Spinal cord (tissue), 10 donors: ENCODE measurements around the gene AKT3. TPM values are rescaled to one million over a fixed set of nuclear protein-coding genes. Genes with fewer than 3 reads are reported as not detected.
A peak's percentile ranks its signal among the peaks of the same experiment; 100 is the strongest.

Experiments used
- DNase-seq, 6 donors: peaks; one replicate each; pipeline versions ENCODE4 v3.0.0 to v3.0.0-alpha.2; 2013 to 2015; ENCODE audit warnings: low spot score in 6 of 6, low read depth in 4 of 6
- H3K27ac ChIP-seq: one replicate; pipeline ENCODE4 v1.5.1; 2013; ENCODE audit warnings: low read depth, low read length, control low read depth
- H3K27me3 ChIP-seq: one replicate; pipeline ENCODE4 v1.6.1; 2013; ENCODE audit warnings: low read length; ENCODE audit not compliant: control insufficient read depth, insufficient read depth
- H3K36me3 ChIP-seq: one replicate; pipeline ENCODE4 v1.6.1; 2013; ENCODE audit warnings: low read length; ENCODE audit not compliant: control insufficient read depth, insufficient read depth
- H3K4me1 ChIP-seq: one replicate; pipeline ENCODE4 v1.6.1; 2013; ENCODE audit warnings: low read length; ENCODE audit not compliant: control insufficient read depth, insufficient read depth
- H3K4me3 ChIP-seq: one replicate; pipeline ENCODE4 v1.5.1; 2013; ENCODE audit warnings: low read depth, low read length, control low read depth
- H3K9me3 ChIP-seq: one replicate; pipeline ENCODE4 v1.6.1; 2013; ENCODE audit warnings: low read length; ENCODE audit not compliant: control insufficient read depth, insufficient read depth
- WGBS: methylation state at CpG from one replicate; pipeline ENCODE4 v1.1.5; 2013; ENCODE audit warnings: missing lambda C conversion rate; ENCODE audit not compliant: insufficient coverage; 5-methylcytosine and 5-hydroxymethylcytosine counted together
- polyA plus RNA-seq, 2 donors: library from polyadenylated mRNA; unstranded; fragments of 120-200 nt; gene quantifications; one replicate each; pipeline ENCODE4 v1.2.1, GENCODE V29; 2013; ENCODE audit not compliant: insufficient read length in 2 of 2
- total RNA-seq, 2 donors: library from RNA; depleted of rRNA in 1 of 2; stranded (reverse); fragments of 120-200 nt in 1 of 2; fragments of >200 nt in 1 of 2; gene quantifications; one replicate each; pipeline versions ENCODE4 v1.2.3 to v1.2.4, GENCODE V29; 2013 to 2014
- donor health status: healthy.

Gene AKT3
- total and polyA plus RNA-seq, 4 donors, result 53.8 to 127 (median 77.4) TPM

DNA sequence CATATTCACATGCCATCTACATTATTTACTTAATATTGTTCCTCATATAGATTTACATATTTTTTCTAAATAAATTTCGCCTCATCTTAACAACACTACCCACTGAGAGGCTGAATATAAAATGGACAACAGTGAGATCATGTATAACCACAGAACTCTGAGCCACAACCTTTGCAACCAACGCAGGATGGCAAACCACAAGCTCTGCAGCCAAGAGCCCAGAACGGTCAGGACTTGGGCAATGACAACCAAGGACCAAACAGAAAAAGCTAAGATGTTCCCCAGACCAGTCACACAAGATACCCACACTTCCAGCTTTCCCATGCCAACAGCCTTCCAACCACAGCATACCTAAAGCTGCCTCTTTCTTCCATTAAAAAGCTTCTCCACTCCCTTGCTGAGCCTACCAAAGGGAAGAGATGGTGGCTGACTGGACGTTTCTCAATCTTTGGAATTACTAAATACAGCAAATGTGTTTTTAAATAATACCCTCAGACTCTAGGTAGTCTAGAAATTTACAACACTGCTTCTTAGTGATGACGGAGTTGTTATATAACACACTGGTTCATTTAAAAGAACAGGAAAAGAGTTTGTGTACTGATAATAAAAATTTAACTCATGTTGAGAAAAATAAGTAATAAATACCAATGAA, 117.9 kb downstream of the AKT3 start:
- 84% methylated on average over 2 of the region's 5 CpGs for WGBS
- DNase-seq, result no peak
- Histone ChIP-seq H3K9me3 (peaks cover 1% of the 10 kb centered on the region), H3K27ac (peak overlapping the region; percentile 68), H3K27me3 (no peaks in the 10 kb centered on the region), H3K36me3 (peaks cover 9% of the 10 kb centered on the region), H3K4me3 (no peak overlapping the region), H3K4me1 (peaks cover 11% of the 10 kb centered on the region)

DNA sequence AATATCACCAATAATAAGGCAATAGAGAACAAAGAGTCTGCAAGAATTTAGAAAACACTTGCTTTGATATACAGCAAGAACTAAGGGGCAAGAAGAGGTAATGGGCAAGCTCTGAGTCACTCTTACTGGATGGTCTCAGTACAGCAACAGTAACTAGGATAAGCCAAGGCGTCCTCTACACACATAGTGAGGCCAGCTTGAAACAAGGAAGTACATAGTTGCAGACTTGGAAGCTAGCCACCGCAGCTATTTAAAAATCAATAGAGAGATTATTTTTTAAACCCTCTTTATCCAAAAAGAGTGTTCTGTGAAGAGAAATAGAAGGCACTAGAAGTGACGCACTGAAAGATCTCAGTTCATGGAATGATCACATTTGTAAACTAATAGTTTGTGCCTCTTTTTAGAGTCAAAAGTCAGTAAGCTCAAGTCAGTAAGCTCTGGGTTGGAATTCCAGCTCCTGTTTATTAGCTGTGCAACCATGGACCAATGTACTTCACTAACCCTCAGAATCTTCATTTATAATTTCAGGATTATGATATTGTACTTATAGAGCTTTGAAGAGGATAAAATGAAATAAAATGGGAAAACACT, 118.6 kb downstream of the AKT3 start:
- Histone ChIP-seq H3K4me1 (peaks cover 11% of the 10 kb centered on the region), H3K36me3 (peaks cover 9% of the 10 kb centered on the region), H3K9me3 (peaks cover 1% of the 10 kb centered on the region), H3K4me3 (no peak overlapping the region), H3K27me3 (no peaks in the 10 kb centered on the region), H3K27ac (peak overlapping the region; percentile 68)
- WGBS, result 70% methylated on average over 2 of the region's 3 CpGs
- peak in 2 of 6 donors; percentile 57 to 70 for DNase-seq

DNA sequence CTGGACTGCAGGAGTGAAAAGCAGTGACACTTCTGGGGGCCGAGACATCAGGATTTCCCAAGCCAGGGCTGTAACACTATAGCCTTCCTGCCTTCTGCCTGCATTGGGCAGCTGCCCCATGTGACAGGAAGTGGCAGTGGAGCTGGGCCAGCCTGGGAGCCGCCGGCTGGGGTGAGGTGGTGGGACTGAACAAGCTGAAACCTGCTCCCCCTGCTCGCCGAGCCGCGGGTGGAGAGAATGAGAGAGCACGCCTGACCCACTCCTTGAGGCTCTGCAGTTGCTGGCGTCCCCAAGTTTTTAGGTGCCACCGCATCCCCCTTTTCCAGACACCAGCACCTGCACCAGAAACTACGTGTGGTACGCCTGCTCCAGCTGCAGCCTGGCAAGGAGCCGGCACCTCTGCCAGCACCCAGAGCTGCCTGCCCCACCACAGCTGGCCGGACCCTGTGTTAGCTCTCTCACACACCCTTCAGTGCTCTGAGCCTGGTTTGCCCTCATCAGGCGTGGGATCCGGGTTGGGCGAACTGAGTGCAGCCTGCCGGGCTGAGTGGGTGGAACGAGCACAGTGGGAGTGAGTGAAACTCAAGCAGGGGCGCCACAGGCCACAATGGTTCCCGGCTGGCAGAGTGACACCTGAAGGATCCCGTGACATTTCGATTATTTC, 119.4 kb downstream of the AKT3 start:
- H3K36me3 ChIP-seq, result peaks cover 9% of the 10 kb centered on the region
- no peak for DNase-seq
- H3K4me1 ChIP-seq, result peaks cover 11% of the 10 kb centered on the region
- H3K9me3 ChIP-seq, result peaks cover 1% of the 10 kb centered on the region
- peak overlapping the region; percentile 68 for H3K27ac ChIP-seq
- no peak overlapping the region for H3K4me3 ChIP-seq
- no peaks in the 10 kb centered on the region for H3K27me3 ChIP-seq
- 96% methylated on average over 17 of the region's 23 CpGs for WGBS

DNA sequence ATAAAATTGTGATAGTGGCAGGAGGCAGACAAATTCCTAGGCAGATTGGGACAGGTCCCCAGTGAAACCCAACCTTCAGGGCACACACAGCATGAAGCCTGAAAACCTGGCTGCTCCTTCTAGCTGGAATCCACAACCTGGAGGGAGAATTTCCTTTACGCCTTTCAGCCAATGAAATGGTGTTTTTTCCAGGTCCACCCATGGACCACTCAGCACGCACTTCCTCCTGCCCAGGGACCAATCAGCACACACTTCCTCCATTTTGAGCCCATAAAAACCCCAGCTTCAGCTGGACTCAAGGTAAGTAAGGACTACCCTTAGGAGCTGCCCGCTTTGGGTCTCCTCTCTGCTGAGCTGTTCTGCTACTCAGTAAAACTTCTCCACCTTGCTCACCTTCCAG, 120.1 kb downstream of the AKT3 start:
- 100% methylated on average over 3 of the region's 3 CpGs for WGBS
- Histone ChIP-seq H3K27ac (no peak overlapping the region), H3K4me3 (no peak overlapping the region)

DNA sequence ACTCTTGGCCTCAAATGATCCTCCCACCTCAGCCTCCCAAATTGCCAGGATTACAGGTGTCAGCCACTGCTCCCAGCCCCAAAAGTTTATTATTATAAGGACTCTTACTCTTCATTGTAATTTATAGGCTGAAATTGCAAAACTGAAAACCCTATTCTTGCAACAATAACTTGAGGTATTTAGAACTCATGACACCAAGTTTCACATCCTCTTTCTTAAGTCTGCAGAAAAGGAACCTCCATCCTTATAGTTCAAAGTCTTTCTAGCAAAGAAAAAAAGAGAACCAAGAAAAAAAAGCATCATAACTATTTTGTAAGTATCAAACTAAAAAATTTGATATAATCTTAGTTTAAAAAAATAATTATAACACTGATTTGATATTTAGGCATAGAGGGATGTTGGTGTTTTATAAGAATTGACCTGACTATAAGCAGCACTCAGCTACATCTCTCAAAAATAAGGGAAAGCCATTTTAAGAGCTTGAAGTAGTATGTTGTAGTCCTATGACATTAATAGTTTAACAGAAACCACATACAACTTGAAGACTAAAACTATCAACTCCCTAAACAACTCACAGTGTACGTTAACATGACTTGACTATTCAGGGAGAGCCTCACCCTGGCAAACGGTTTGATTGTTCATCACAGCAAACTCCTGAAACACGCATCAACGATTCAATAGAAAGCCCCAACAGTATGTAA, 122.4 kb downstream of the AKT3 start:
- peaks cover 9% of the 10 kb centered on the region for H3K36me3 ChIP-seq
- no peak for DNase-seq
- no peak overlapping the region for H3K27ac ChIP-seq
- peaks cover 1% of the 10 kb centered on the region for H3K9me3 ChIP-seq
- H3K27me3 ChIP-seq, result no peaks in the 10 kb centered on the region
- 87% methylated on average over 4 of the region's 4 CpGs for WGBS
- H3K4me1 ChIP-seq, result peaks cover 11% of the 10 kb centered on the region
- no peak overlapping the region for H3K4me3 ChIP-seq

More for the DNA sequence above, 120.1 kb downstream of the AKT3 start:
- Histone ChIP-seq H3K9me3 (peaks cover 1% of the 10 kb centered on the region), H3K4me1 (peaks cover 11% of the 10 kb centered on the region), H3K27me3 (no peaks in the 10 kb centered on the region), H3K36me3 (peaks cover 9% of the 10 kb centered on the region)
- no peak for DNase-seq

DNA sequence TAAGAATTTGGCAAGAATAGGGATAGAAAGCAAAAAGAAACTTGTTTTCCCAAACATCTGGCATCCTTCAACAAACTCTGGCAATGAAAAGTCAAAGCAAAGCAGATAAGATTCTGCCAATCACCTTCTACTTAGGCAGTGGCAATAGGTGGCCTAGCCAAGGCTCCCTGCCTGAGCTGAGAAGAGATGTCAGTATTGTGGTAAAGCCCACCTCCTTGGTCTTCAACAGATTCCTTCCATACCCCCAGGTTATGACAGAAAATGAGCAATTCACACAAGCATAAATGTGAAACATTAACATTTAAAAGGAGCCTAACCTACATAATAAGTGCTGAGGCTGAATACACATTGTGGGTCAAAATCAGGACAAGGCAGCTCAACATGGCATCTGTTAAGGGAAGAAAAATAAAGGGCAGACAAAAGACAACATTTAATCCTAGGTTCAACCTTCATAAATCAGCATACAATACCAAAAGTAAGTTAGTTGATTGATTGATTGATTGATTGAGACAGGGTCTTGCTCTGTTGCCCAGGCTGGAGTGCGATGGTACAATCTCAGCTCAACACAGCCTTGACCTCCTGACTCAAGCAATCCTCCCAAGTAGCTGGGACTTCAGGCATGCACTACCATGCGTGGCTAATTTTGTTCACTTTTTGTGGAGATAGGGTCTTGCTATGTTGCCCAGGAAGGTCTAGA, 123.1 kb downstream of the AKT3 start:
- no peak for DNase-seq
- Histone ChIP-seq H3K4me1 (peaks cover 11% of the 10 kb centered on the region), H3K9me3 (peaks cover 1% of the 10 kb centered on the region), H3K27ac (no peak overlapping the region), H3K4me3 (no peak overlapping the region), H3K36me3 (peaks cover 9% of the 10 kb centered on the region), H3K27me3 (no peaks in the 10 kb centered on the region)
- WGBS, result 100% methylated on average over 1 of the region's 2 CpGs

DNA sequence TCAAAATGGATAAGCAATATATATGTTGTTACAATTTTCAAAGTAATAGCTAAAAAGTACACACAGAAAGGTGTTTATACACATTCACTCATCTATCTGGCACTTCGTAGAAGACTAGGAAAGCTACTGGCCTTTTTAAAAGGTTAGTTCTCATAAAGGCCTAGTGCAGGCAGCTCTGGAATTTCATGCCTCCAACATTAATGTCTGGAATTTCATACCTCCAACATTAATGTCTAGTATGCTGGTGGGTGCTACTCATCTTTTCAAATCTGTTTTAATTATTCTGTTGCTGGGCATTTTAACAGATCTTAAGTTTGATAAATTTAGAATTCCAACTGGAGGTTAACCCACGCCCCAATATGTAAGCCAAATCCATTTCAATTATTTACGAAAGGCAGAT, 124.2 kb downstream of the AKT3 start:
- H3K36me3 ChIP-seq, result peaks cover 8% of the 10 kb centered on the region
- DNase-seq, result no peak
- no CpG with 5 or more reads among the region's 3 CpGs for WGBS
- H3K4me1 ChIP-seq, result peaks cover 8% of the 10 kb centered on the region
- H3K27ac ChIP-seq, result no peak overlapping the region
- no peaks in the 10 kb centered on the region for H3K27me3 ChIP-seq
- no peak overlapping the region for H3K4me3 ChIP-seq
- H3K9me3 ChIP-seq, result peaks cover 1% of the 10 kb centered on the region

DNA sequence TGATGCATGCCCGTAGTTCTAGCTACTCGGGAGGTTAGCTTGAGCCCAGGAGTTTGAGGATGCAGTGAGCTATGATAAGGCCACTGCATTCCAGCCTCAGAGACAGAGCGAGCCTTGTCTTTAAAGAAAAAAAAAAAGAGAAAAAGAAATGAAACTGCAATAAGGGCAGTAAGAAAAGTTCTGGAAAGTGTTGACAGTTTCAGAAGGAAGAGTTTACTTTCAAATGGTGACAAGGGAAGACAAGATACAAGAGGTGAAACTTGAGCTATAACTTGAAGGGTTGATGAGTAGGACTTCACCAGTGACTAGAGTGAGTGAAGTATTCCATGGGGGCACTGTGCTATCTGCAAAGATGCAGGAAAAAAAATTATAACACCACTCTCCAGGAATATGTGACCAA, 125.0 kb downstream of the AKT3 start:
- Histone ChIP-seq H3K4me1 (peaks cover under 1% of the 10 kb centered on the region), H3K36me3 (peaks cover under 1% of the 10 kb centered on the region), H3K27me3 (no peaks in the 10 kb centered on the region), H3K9me3 (no peaks in the 10 kb centered on the region), H3K4me3 (no peak overlapping the region), H3K27ac (no peak overlapping the region)
- no peak for DNase-seq
- 84% methylated on average over 3 of the region's 3 CpGs for WGBS

DNA sequence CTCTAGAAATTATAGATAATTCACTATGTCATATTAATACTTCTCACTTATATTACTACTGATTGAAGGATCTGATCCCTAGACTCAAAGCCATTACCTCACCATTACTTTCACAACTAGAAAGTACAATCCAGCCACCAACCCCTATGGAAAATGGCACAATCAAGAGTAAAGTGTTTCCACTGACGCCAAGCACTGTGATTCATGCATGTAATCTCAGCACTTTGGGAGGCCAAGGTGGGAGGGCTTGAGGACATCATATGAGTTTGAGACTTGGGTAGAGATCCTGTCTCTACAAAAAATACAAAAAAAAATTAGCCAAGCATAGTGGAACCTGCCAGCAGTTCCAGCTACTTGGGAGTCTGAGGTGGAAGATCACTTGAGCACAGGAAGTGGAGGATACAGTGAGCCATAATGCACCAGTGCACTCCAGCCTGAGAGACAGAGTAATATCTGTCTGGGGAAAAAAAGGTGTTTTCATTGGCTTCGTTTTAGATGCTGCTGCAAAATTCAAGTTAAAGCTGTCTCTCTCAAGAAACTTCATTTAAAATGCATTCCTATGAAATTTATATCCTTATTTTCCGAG, 126.5 kb downstream of the AKT3 start:
- Histone ChIP-seq H3K36me3 (no peaks in the 10 kb centered on the region), H3K27me3 (no peaks in the 10 kb centered on the region), H3K4me1 (no peaks in the 10 kb centered on the region), H3K27ac (no peak overlapping the region), H3K9me3 (no peaks in the 10 kb centered on the region), H3K4me3 (no peak overlapping the region)
- DNase-seq, result no peak
- WGBS, result no CpG with 5 or more reads among the region's 3 CpGs
